PC-3 (cell line): ENCODE measurements around the gene DHX57. TPM values are rescaled to one million over a fixed set of nuclear protein-coding genes. Genes with fewer than 3 reads are reported as not detected.
A peak's percentile ranks its signal among the peaks of the same experiment; 100 is the strongest.

Experiments
- ATAC-seq: fragments of 200-7000 bp; cut with Tn5 transposase; 2 replicates; pipeline ENCODE4 v1.9.1; 2020; ENCODE audit warnings: mild to moderate bottlenecking, moderate library complexity
- BruUV-seq: library from RNA; stranded (reverse); fragments of 400-500 nt; replicated peaks from 2 replicates; lab custom pipeline; 2021; lab: Mats Ljungman, UMichigan
- CTCF ChIA-PET: fragments of 300-600 bp; sonication (Branson Sonifier 250); formaldehyde crosslinking; loops from one replicate; lab custom pipeline; 2022; ENCODE audit warnings: antibody characterized with exemption; lab: Charles Lee
- POLR2A ChIA-PET: fragments of 300-600 bp; sonication (Branson Sonifier 250); formaldehyde crosslinking; loops from one replicate; lab custom pipeline; 2022; ENCODE audit warnings: antibody characterized with exemption; ENCODE audit not compliant: unreplicated experiment; lab: Charles Lee
- DNase-seq: peaks from one replicate; pipeline ENCODE4 v3.0.0-alpha.2; 2015
- H2AFZ ChIP-seq: fragments of 300-600 bp; sonication (generic); 2 replicates; pipeline ENCODE4 v1.6.0; 2016; ENCODE audit warnings: antibody characterized with exemption, low read length
- H3F3A ChIP-seq: fragments of 300-600 bp; sonication (generic); one replicate; pipeline ENCODE4 v1.6.0; 2017; ENCODE audit warnings: antibody characterized with exemption, low read length, control low read depth, mild to moderate bottlenecking; ENCODE audit not compliant: unreplicated experiment
- H3K27ac ChIP-seq: fragments of 300-600 bp; sonication (generic); 2 replicates; pipeline ENCODE4 v1.5.1; 2016; ENCODE audit warnings: mild to moderate bottlenecking, low read length
- H3K27me3 ChIP-seq: fragments of 300-600 bp; sonication (generic); 2 replicates; pipeline ENCODE4 v1.6.1; 2016; ENCODE audit warnings: low read length, mixed read lengths
- H3K36me3 ChIP-seq: fragments of 300-600 bp; sonication (generic); 2 replicates; pipeline ENCODE4 v1.6.1; 2016; ENCODE audit warnings: low read depth, mixed run types, low read length, mixed read lengths
- H3K4me1 ChIP-seq: fragments of 300-600 bp; sonication (generic); 2 replicates; pipeline ENCODE4 v1.5.1; 2016; ENCODE audit warnings: low read length; ENCODE audit not compliant: insufficient read depth
- H3K4me2 ChIP-seq: fragments of 300-600 bp; sonication (generic); 2 replicates; pipeline ENCODE4 v1.6.0; 2016; ENCODE audit warnings: low read length
- H3K4me3 ChIP-seq: fragments of 300-600 bp; sonication (generic); 2 replicates; pipeline ENCODE4 v1.5.1; 2016; ENCODE audit warnings: mild to moderate bottlenecking, low read length, mixed read lengths
- H3K79me2 ChIP-seq: fragments of 300-600 bp; sonication (generic); 2 replicates; pipeline ENCODE4 v1.6.1; 2017; ENCODE audit warnings: low read length, mixed read lengths
- H3K9ac ChIP-seq: fragments of 300-600 bp; sonication (generic); 2 replicates; pipeline ENCODE4 v1.6.0; 2016; ENCODE audit warnings: mild to moderate bottlenecking, low read length
- H3K9me2 ChIP-seq: fragments of 300-600 bp; sonication (generic); replicated peaks from 2 replicates; pipeline ENCODE4 v1.6.1; 2016; ENCODE audit warnings: mixed run types, low read length, mixed read lengths
- H3K9me3 ChIP-seq: fragments of 300-600 bp; sonication (generic); 2 replicates; pipeline ENCODE4 v1.6.1; 2016; ENCODE audit warnings: low read length, mixed read lengths
- H4K20me1 ChIP-seq: fragments of 300-600 bp; sonication (generic); 2 replicates; pipeline ENCODE4 v1.6.1; 2016; ENCODE audit warnings: low read length, mixed read lengths
- EZH2 ChIP-seq: fragments of 300-600 bp; sonication (generic); IDR thresholded peaks from one replicate; pipeline ENCODE4 v1.6.1; 2017; ENCODE audit warnings: antibody characterized with exemption, mild to moderate bottlenecking, low read length; ENCODE audit not compliant: unreplicated experiment
- EZH2phosphoT487 ChIP-seq: fragments of 300-600 bp; sonication (generic); IDR thresholded peaks from 2 replicates; pipeline ENCODE4 v1.6.1; 2018; ENCODE audit warnings: mild to moderate bottlenecking, antibody characterized with exemption, low read length, borderline replicate concordance
- intact Hi-C: fragments of 100-400 bp; cut with micrococcal nuclease; formaldehyde crosslinking; loops from 2 replicates; pipeline ENCODE4 v1.9.0; 2023
- total RNA-seq: library from RNA; depleted of rRNA; stranded (reverse); fragments of >200 nt; gene quantifications from 2 replicates; pipeline ENCODE4 v1.2.3, GENCODE V29; 2014
- TF ChIP-seq, protein P1 (sequence below): fragments of 300-600 bp; sonication (generic); conservative IDR thresholded peaks from 2 replicates; pipeline ENCODE4 v1.5.1; 2017; ENCODE audit warnings: antibody characterized with exemption, low read depth, mild to moderate bottlenecking, low read length

Gene DHX57
- total RNA-seq, 1 experiment from 2014 or later = 17.5 TPM

DNA sequence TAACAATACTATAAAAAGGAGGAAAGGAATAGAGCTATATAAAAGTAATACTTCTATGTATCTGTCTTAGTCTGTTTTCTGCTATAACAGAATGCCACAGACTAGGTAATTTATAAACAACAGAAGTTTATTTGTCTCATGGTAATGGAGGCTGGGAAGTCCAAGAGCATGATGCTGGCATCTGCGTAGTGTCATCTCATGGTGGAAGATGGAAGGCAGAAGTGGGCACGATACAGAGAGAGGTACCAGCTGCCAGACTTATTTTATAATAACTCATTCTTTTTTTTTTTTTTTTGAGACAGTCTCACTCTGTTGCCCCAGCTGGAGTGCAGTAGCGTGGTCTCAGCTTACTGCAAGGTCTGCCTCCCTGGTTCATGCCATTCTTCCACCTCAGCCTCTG is 4.3 kb downstream of the DHX57 start:
- no peak overlapping the region for H3K4me2 ChIP-seq
- no peak for DNase-seq
- ChIA-PET CTCF (no interaction called here), POLR2A (no interaction called here)
- peaks cover 5% of the 10 kb centered on the region for H3F3A ChIP-seq
- no peak for ATAC-seq
- no peaks in the 10 kb centered on the region for H3K9me2 ChIP-seq
- TF ChIP-seq EZH2phosphoT487 (no peak), EZH2 (no peak)
- TF ChIP-seq, protein P1, sequence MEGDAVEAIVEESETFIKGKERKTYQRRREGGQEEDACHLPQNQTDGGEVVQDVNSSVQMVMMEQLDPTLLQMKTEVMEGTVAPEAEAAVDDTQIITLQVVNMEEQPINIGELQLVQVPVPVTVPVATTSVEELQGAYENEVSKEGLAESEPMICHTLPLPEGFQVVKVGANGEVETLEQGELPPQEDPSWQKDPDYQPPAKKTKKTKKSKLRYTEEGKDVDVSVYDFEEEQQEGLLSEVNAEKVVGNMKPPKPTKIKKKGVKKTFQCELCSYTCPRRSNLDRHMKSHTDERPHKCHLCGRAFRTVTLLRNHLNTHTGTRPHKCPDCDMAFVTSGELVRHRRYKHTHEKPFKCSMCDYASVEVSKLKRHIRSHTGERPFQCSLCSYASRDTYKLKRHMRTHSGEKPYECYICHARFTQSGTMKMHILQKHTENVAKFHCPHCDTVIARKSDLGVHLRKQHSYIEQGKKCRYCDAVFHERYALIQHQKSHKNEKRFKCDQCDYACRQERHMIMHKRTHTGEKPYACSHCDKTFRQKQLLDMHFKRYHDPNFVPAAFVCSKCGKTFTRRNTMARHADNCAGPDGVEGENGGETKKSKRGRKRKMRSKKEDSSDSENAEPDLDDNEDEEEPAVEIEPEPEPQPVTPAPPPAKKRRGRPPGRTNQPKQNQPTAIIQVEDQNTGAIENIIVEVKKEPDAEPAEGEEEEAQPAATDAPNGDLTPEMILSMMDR = no peak
- H3K4me3 ChIP-seq = no peak overlapping the region
- H4K20me1 ChIP-seq = no peaks in the 10 kb centered on the region
- H3K9ac ChIP-seq = no peak overlapping the region
- peaks cover 5% of the 10 kb centered on the region; the same call in 1 of the 2 replicates for H3K36me3 ChIP-seq
- no peaks in the 10 kb centered on the region for H3K9me3 ChIP-seq
- no peaks in the 10 kb centered on the region for H3K27me3 ChIP-seq
- intact Hi-C loops = no loop called here
- no peak overlapping the region for H2AFZ ChIP-seq
- peaks cover 71% of the 10 kb centered on the region for H3K79me2 ChIP-seq
- BruUV-seq = no TSS peak
- no peak overlapping the region for H3K27ac ChIP-seq
- H3K4me1 ChIP-seq = peaks cover 25% of the 10 kb centered on the region

DNA sequence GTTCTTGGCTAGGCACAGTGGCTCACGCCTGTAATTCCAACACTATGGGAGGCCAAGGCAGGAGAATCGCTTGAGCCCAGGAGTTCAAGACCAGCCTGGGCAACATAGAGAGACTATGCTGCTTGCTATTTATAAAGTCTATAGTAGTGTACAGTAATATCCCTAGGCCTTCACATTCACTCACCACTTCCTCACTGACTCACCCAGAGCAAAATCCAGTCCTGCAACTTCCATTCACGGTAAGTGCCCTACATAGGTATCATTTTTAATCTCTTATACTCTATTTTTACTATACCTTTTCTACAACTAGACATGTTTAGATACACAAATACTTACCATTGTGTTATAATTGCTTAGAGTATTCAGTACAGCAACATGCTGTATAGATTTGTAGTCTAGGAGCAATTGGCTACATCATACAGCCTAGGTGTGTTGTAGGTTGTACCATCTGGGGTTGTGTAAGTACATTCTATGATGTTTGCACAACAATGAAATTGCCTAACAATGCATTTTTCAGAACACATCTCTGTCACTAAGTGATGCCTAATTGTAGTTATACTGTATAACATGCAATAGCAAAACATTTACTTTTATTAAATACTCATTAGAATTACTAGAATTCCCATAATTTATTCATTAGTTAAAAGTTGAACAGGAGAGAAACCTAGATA is 8.8 kb downstream of the DHX57 start:
- Histone ChIP-seq H3F3A (peaks cover 5% of the 10 kb centered on the region), H3K9me3 (no peaks in the 10 kb centered on the region), H3K36me3 (peaks cover 7% of the 10 kb centered on the region), H3K4me2 (peak overlapping the region; percentile 30), H3K4me3 (no peak overlapping the region), H3K4me1 (peaks cover 17% of the 10 kb centered on the region), H4K20me1 (no peaks in the 10 kb centered on the region), H3K27ac (peak overlapping the region; percentile 21; the same call in 1 of the 2 replicates), H3K9me2 (no peaks in the 10 kb centered on the region), H3K27me3 (no peaks in the 10 kb centered on the region), H3K9ac (no peak overlapping the region), H2AFZ (no peak overlapping the region), H3K79me2 (peaks cover 36% of the 10 kb centered on the region)
- ChIA-PET CTCF (no interaction called here), POLR2A (no interaction called here)
- ATAC-seq (peak; percentile 93), DNase-seq (peak; percentile 85)
- TF ChIP-seq EZH2 = no peak
- TF ChIP-seq, protein P1 = no peak
- TF ChIP-seq EZH2phosphoT487 = no peak
- intact Hi-C loops = no loop called here
- BruUV-seq = no TSS peak

- ChIA-PET CTCF (no interaction called here), POLR2A (no interaction called here)
- Histone ChIP-seq H3K9ac (no peak overlapping the region), H3K27ac (no peak overlapping the region), H3K9me2 (no peaks in the 10 kb centered on the region), H3K4me3 (no peak overlapping the region), H3K79me2 (peaks cover 3% of the 10 kb centered on the region), H3K36me3 (peaks cover 31% of the 10 kb centered on the region), H2AFZ (no peak overlapping the region), H3K4me2 (no peak overlapping the region), H3K4me1 (peaks cover 17% of the 10 kb centered on the region), H4K20me1 (no peaks in the 10 kb centered on the region), H3K9me3 (no peaks in the 10 kb centered on the region), H3K27me3 (no peaks in the 10 kb centered on the region), H3F3A (peaks cover 5% of the 10 kb centered on the region)
- no TSS peak for BruUV-seq
- no peak for DNase-seq
- no peak for ATAC-seq
- no peak for TF ChIP-seq EZH2
- TF ChIP-seq, protein P1 = no peak
- TF ChIP-seq EZH2phosphoT487 = no peak
- intact Hi-C loops = no loop called here
These were observed 12.6 kb downstream of the DHX57 start for GRCh38 chr2:38863061-38863695.
